Prostate gland (tissue), 2 donors: ENCODE measurements around the gene COLEC11. TPM values are rescaled to one million over a fixed set of nuclear protein-coding genes. Genes with fewer than 3 reads are reported as not detected.

Source experiments
- DNase-seq: peaks from one replicate; pipeline ENCODE4 v3.0.0-alpha.2; 2019; ENCODE audit warnings: low spot score
- H3K27ac ChIP-seq, 2 donors: fragments of 200-600 bp; sonication (generic); 2 replicates each; pipeline ENCODE4 v1.5.1; 2017 to 2019
- H3K27me3 ChIP-seq: fragments of 200-600 bp; sonication (generic); replicated peaks from 2 replicates; pipeline ENCODE4 v1.5.1; 2019; ENCODE audit not compliant: insufficient read depth
- H3K36me3 ChIP-seq, 2 donors: fragments of 200-600 bp; sonication (generic); 1 replicate in 1 of 2; 2 replicates in 1 of 2; pipeline versions ENCODE4 v1.5.1 to v1.8.1; 2017 to 2019
- H3K4me1 ChIP-seq: fragments of 200-600 bp; sonication (generic); replicated peaks from 2 replicates; pipeline ENCODE4 v1.5.1; 2019
- H3K4me3 ChIP-seq, 2 donors: fragments of 200-600 bp; sonication (generic); 2 replicates each; pipeline ENCODE4 v1.5.1; 2017 to 2019
- H3K9me3 ChIP-seq: fragments of 200-600 bp; sonication (generic); 2 replicates; pipeline ENCODE4 v1.5.1; 2017
- POLR2A ChIP-seq: fragments of 450-650 bp; IDR thresholded peaks from one replicate; pipeline ENCODE4 v1.6.1; 2016; ENCODE audit warnings: antibody characterized with exemption, mild to moderate bottlenecking
- POLR2AphosphoS5 ChIP-seq: sonication (generic); formaldehyde crosslinking; IDR thresholded peaks from one replicate; pipeline ENCODE4 v1.6.1; 2017; ENCODE audit warnings: antibody characterized with exemption
- WGBS: methylation state at CpG from one replicate; pipeline ENCODE4 v1.1.5; 2018; 5-methylcytosine and 5-hydroxymethylcytosine counted together
- intact Hi-C: fragments of 100-400 bp; cut with DNase I; formaldehyde crosslinking; loops from one replicate; pipeline ENCODE4 v1.14.2; 2022
- total RNA-seq, 2 donors: library from RNA; depleted of rRNA; stranded (reverse); fragments of >200 nt; gene quantifications; one replicate each; pipeline ENCODE4 v1.1.0, GENCODE V29; 2016
- TF ChIP-seq, protein P1 (sequence below), 4 experiments: fragments of 200-600 bp in 2 of 4; fragments of 450-650 bp in 2 of 4; sonication (generic) in 2 of 4; IDR thresholded peaks; 1 replicate in 3 of 4; 2 replicates in 1 of 4; pipeline ENCODE4 v1.5.1; 2016 to 2019; ENCODE audit warnings: antibody characterized with exemption in 4 of 4, mild to moderate bottlenecking in 2 of 4, moderate library complexity in 2 of 4

Gene COLEC11
- total RNA-seq, 2 donors from 2014 or later, result 2.9 to 10.5 TPM

DNA sequence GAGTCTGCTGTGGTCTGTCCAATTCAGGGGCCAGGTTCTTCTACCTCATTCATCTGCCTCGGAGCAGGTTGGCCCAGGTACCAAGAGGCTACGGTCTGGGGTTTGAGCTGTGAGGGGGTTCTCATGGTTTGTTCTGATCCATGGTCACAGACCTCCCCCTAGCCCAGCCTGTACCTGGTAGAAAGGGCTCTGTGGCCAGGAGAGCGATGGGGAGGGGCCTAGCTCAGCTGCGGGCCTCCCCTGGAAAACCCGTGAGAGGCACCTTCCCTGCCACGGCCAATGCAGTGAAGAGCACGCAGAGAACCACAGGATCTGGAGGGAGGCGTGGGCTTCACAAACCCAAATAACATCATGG lies 43.5 kb downstream of the COLEC11 start:
- Histone ChIP-seq H3K27me3 (no peaks in the 10 kb centered on the region), H3K4me1 (no peaks in the 10 kb centered on the region), H3K9me3 (no peaks in the 10 kb centered on the region), H3K4me3 (no peak overlapping the region), H3K36me3 (no peaks in the 10 kb centered on the region), H3K27ac (no peak overlapping the region)
- intact Hi-C loops, result no loop called here
- DNase-seq, result no peak
- no peak for TF ChIP-seq POLR2A
- TF ChIP-seq, protein P1, sequence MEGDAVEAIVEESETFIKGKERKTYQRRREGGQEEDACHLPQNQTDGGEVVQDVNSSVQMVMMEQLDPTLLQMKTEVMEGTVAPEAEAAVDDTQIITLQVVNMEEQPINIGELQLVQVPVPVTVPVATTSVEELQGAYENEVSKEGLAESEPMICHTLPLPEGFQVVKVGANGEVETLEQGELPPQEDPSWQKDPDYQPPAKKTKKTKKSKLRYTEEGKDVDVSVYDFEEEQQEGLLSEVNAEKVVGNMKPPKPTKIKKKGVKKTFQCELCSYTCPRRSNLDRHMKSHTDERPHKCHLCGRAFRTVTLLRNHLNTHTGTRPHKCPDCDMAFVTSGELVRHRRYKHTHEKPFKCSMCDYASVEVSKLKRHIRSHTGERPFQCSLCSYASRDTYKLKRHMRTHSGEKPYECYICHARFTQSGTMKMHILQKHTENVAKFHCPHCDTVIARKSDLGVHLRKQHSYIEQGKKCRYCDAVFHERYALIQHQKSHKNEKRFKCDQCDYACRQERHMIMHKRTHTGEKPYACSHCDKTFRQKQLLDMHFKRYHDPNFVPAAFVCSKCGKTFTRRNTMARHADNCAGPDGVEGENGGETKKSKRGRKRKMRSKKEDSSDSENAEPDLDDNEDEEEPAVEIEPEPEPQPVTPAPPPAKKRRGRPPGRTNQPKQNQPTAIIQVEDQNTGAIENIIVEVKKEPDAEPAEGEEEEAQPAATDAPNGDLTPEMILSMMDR (IDR thresholded peaks at IDR 0.05), result no peak
- TF ChIP-seq POLR2AphosphoS5, result no peak
- 89% methylated on average over 8 of the region's 8 CpGs for WGBS

DNA sequence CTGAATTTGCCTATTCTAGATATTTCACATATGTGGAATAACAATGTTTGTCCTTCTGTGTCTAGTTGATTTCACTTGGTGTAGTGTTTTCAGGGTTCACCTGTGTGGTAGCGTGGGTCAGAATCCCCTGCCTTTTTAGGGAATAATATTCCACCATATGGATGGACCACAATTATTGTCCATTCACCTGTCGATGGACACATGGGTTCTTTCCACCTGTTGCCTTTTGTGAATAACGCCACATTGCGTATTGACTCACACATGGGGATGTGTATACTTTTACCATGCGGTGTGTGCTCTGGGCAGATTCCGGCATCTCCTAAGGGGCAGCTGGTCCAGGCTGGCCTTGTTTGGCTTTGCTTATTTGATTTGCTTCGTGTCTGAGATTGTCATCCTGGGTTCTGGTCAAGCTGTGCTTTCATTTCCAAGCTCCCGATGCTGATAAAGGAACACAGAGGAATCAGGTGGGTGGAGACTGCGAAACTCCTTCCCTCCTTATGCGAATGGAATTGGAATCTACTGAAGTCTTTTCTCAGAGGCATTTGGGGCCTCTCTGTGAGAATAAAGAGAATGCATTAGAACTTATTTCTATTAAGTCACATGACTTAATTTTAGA lies 44.2 kb downstream of the COLEC11 start:
- Histone ChIP-seq H3K9me3 (no peaks in the 10 kb centered on the region), H3K27ac (no peak overlapping the region), H3K4me1 (no peaks in the 10 kb centered on the region), H3K4me3 (no peak overlapping the region), H3K27me3 (no peaks in the 10 kb centered on the region), H3K36me3 (no peaks in the 10 kb centered on the region)
- 77% methylated on average over 10 of the region's 10 CpGs for WGBS
- intact Hi-C loops, result no loop called here
- TF ChIP-seq, protein P1 (IDR thresholded peaks at IDR 0.05), result no peak
- TF ChIP-seq POLR2AphosphoS5 (no peak), POLR2A (no peak)
- DNase-seq, result no peak

DNA sequence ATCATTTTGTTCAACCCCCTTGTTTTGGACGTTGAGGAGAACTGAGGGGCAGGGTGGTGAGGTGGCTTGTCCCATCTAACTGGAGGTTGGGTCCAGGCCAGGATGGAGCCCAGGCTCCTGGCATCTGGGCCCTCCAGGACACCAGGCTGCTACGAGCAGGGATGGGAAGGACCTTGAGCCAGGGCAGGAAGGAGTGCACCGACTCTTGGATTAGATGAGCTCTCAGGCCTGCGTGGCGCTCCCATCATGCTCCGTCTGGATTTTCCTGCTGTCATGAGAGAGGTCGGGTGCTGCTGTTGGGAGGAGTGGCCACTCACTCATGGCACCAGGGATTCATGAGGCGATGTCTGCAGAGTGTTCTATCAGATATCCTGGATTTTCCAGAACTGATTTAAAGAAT lies 44.7 kb downstream of the COLEC11 start:
- Histone ChIP-seq H3K27ac (no peak overlapping the region), H3K27me3 (no peaks in the 10 kb centered on the region), H3K9me3 (no peaks in the 10 kb centered on the region), H3K4me3 (no peak overlapping the region), H3K4me1 (no peaks in the 10 kb centered on the region), H3K36me3 (no peaks in the 10 kb centered on the region)
- DNase-seq, result no peak
- TF ChIP-seq POLR2A (no peak), POLR2AphosphoS5 (no peak)
- TF ChIP-seq, protein P1 (IDR thresholded peaks at IDR 0.05), result no peak
- intact Hi-C loops, result loop anchor here (10.0 kb wide), 1 partner anchor 55 kb away; no protein-coding TSS in a partner anchor
- WGBS, result 83% methylated on average over 8 of the region's 8 CpGs

DNA sequence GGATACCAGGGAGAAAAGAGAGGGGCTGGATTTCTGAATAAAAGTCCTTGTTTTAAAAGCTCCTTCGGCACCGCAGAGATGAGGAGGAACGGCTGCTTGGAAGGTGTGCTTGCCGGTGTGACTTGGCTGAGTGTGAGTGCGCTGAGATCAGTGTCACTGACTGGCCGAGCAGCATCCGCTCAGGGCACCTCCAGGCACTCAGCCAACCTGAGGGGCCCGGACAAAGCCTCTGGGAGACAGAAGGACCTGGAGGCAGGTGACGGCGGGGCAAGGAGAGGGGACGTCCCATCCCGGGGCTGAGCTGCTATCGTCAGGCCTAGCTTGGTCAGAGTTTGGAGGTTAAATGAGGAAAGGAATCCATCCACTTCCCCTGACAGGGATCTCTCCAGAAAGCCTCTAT lies 46.3 kb downstream of the COLEC11 start:
- Histone ChIP-seq H3K4me3 (no peak overlapping the region), H3K27ac (no peak overlapping the region), H3K36me3 (no peaks in the 10 kb centered on the region), H3K27me3 (no peaks in the 10 kb centered on the region), H3K9me3 (no peaks in the 10 kb centered on the region), H3K4me1 (no peaks in the 10 kb centered on the region)
- intact Hi-C loops, result loop anchor here (10.0 kb wide), 1 partner anchor 56 kb away; no protein-coding TSS in a partner anchor
- 63% methylated on average over 13 of the region's 13 CpGs for WGBS
- TF ChIP-seq, protein P1 (IDR thresholded peaks at IDR 0.05), result no peak
- TF ChIP-seq POLR2A, result no peak
- no peak for TF ChIP-seq POLR2AphosphoS5
- no peak for DNase-seq

DNA sequence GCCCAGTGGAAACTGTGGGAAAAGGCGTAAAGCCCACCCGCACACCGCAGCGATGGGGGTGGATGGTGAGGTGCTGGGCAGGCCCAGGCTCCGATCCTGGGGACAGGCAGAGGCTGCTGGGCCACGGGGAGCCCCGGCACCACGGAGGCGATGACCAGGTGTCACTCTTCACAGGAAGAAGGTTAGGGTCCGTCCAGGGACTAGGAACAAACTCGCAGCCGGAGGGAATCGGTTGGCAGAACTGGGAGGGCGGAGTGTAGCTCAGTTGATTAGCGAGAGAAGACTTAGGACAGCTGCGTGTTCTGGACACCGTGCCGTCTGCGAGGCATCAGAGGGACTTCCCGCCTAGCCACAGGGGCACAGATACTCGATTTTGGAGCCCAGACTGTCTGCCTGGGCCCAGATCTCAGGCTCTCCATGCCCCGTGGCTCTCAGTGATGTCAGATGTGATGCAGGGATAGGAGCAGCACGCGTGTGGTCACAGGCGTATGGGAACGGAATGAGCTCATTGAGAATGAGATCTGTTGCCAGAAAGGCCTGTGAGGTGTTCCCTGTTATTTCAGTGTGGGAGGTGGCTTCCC lies 47.0 kb downstream of the COLEC11 start:
- Histone ChIP-seq H3K4me3 (no peak overlapping the region), H3K36me3 (no peaks in the 10 kb centered on the region), H3K9me3 (no peaks in the 10 kb centered on the region), H3K27ac (no peak overlapping the region), H3K4me1 (no peaks in the 10 kb centered on the region), H3K27me3 (no peaks in the 10 kb centered on the region)
- 82% methylated on average over 26 of the region's 26 CpGs for WGBS
- TF ChIP-seq, protein P1 (IDR thresholded peaks at IDR 0.05), result no peak
- TF ChIP-seq POLR2AphosphoS5 (no peak), POLR2A (no peak)
- no peak for DNase-seq
- intact Hi-C loops, result loop anchor here (10.0 kb wide), 1 partner anchor 57 kb away; no protein-coding TSS in a partner anchor
